Measurements from ENCODE around the gene KHDC3L. TPM values are rescaled to one million over a fixed set of nuclear protein-coding genes. Genes with fewer than 3 reads are reported as not detected.

Gene KHDC3L, protein sequence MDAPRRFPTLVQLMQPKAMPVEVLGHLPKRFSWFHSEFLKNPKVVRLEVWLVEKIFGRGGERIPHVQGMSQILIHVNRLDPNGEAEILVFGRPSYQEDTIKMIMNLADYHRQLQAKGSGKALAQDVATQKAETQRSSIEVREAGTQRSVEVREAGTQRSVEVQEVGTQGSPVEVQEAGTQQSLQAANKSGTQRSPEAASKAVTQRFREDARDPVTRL
- total RNA-seq, result not detected

DNA sequence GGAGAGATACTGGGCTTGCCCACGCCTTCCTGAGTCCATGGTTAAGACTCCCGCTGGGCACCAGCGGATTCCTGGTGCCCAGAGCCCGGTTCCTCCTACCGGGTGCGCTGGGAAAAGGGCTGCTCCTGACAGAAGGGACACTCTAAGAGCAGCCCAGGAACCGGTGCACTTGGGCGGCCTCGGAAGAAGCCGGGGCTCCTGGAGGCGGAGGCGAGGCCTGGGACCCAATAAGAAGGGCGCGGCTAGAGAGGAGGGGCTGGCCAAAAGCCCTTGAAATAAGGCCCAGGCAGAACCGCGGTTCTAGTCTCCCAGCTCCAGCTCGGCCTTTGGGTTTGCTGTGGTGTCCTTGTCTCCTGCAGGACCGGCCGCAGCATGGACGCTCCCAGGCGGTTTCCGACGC lies at the start of gene KHDC3L:
Gene KHDC3L, plus strand, starts transcription at position 301 of the 400 bp plus-strand sequence. Its CDS starts 72 bp downstream, at position 373.
- ATAC-seq (no peak), DNase-seq (ENCODE audit: low spot score) (no peak)
- H3K36me3 Mint-ChIP-seq, result no peaks in the 10 kb centered on the region
- H3K4me3 Mint-ChIP-seq, result no peak within 1 kb of the TSS
- peaks cover 0 to 8% of the 10 kb centered on the region in 2 donors for H3K27me3 Mint-ChIP-seq
- H3K4me1 Mint-ChIP-seq (ENCODE audit: low read depth in 2 of 2), result no peaks in the 10 kb centered on the region
- H3K9me3 Mint-ChIP-seq, result no peaks in the 10 kb centered on the region
- H3K27ac Mint-ChIP-seq, result no peak within 1 kb of the TSS

DNA sequence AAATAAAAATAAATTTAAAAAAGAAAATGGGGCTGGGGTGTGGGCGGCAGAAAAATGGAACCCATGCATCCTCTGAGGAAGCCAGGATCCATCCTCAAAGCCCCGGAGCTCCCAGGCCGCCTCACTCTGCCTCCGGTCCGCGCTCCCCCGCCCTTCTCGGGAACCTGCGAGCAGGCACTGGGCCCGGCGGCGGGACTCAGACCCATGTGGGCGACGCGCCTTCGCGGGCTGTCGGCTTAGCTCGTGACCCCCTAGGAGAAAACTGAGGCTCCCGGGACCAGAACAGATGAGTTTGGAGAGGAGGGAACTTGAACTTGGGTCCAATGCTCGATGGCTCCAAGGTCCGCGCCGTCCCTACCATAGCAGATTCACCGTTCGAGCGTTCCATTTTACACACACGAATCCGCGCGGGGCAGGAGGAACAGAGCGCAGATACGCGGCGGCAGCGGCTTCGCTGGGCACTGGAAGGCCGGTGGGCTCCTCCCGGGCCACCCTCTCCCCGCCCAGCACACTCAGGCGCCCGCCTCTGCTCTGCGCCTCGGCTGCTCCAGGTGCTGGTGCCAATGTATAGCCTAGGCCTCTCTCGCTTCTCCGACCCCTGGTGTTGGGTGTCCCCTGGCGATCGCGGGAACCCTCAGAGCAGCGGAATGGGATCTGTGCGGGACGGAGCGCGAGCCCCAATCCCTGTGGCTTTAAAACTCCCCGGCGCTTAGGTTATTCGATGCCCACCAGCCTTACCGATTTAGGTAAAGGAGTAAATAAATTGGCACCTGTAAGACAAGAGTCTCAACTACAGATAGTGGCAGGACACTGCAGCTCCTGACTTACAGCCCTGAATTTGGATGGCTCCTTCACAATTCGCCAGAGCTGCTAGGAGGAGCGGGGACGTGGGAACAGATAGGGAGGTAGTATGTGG lies 47.6 kb upstream of the KHDC3L start:
- ATAC-seq, result no peak
- H3K4me1 Mint-ChIP-seq (ENCODE audit: low read depth in 2 of 2), result peaks cover 8 to 10% of the 10 kb centered on the region in 2 donors
- no peaks in the 10 kb centered on the region for H3K9me3 Mint-ChIP-seq

DNA sequence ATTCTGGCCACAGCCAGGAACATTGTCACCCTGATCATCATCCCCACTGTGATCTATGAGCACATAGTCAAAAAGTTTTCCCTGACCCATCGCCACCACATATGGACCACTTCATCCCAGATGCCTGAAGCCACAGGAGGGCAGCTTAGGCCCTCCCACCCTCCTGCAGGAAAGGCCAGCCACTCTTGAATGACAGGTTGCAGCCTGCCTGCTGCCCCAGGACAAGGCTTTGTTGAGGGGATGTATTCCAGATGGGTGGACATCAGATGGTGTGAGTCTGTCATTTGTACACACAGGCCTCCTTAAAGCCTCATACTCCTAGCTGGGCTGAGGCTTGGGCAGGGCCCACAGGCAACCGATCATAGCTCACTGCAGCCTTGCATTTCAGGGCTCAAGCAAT lies 39.1 kb upstream of the KHDC3L start:
- ATAC-seq (no peak), DNase-seq (ENCODE audit: low spot score) (no peak)
- Mint-ChIP-seq H3K36me3 (no peaks in the 10 kb centered on the region), H3K9me3 (no peaks in the 10 kb centered on the region), H3K27me3 (peaks cover 0 to 9% of the 10 kb centered on the region in 2 donors), H3K27ac (no peak overlapping the region), H3K4me1 (ENCODE audit: low read depth in 2 of 2) (no peaks in the 10 kb centered on the region), H3K4me3 (no peak overlapping the region)

More for the DNA sequence above, 47.6 kb upstream of the KHDC3L start:
- Mint-ChIP-seq H3K27ac (no peak overlapping the region), H3K36me3 (peaks cover 6% of the 10 kb centered on the region), H3K4me3 (no peak overlapping the region), H3K27me3 (peaks cover 50 to 55% of the 10 kb centered on the region in 2 donors)
- DNase-seq (ENCODE audit: low spot score), result no peak

DNA sequence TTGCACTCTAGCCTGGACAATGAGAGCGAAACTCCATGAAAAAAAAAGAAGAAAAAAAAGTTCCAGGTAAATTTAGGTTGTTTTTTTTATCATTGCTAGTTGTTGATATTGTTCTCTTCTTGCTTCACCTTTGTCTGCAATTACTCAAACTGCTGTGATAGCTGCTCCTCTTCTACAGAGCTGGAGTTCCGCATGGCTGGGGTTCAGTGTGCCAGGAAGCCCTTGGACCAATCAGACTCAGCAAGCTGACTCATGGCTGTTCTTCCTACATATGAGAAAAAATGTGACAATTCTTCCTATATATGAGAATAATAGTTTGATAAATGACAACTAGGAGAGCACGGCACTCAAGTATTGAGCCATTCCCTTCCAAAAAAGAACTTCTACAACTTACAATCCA lies 36.8 kb upstream of the KHDC3L start:
- Mint-ChIP-seq H3K9me3 (no peaks in the 10 kb centered on the region), H3K27me3 (peaks cover 0 to 15% of the 10 kb centered on the region in 2 donors), H3K4me1 (ENCODE audit: low read depth in 2 of 2) (no peaks in the 10 kb centered on the region), H3K27ac (no peak overlapping the region), H3K4me3 (no peak overlapping the region), H3K36me3 (no peaks in the 10 kb centered on the region)
- DNase-seq (ENCODE audit: low spot score), result no peak
- no peak for ATAC-seq

DNA sequence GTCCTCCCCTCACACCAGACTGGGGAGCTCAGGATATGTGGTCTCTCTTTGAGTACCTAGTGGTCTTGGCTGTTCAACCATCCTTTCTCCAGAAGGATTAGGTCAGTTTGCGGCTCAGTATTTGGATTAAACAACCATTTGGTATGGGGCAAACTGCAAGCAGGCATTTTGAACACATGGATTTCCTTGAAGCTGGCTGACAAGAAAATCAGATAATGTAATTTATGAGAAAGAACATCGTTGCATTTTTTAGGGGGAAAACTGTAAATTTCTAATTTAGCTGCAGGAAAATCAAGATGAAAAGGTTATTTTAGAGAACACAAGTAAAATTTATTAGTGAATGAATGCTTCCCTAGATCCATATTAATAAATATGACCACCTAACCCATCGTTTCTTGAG lies 33.7 kb upstream of the KHDC3L start:
- Mint-ChIP-seq H3K4me3 (no peak overlapping the region), H3K27ac (no peak overlapping the region), H3K4me1 (ENCODE audit: low read depth in 2 of 2) (no peaks in the 10 kb centered on the region), H3K27me3 (peaks cover 11 to 25% of the 10 kb centered on the region in 2 donors), H3K9me3 (no peaks in the 10 kb centered on the region), H3K36me3 (no peaks in the 10 kb centered on the region)
- DNase-seq (ENCODE audit: low spot score), result no peak
- no peak for ATAC-seq

DNA sequence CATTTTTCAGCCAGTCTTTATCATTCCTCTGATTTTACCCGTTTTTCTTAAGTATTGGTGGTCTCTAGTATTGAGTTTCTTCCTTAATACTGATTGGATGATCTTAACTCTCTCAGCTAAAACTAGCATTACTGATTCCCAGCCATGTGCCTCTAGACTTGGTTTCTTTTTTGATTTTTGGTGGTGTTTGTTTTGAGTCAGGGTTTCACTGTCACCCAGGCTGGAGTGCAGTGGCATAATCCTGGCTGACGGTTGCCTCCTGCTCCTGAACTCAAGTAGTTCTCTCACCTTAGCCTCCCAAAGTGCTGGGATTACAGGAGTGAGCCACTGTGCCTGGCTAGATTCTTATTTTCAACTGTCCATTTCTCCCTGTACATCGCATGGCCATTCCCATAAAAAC lies 33.3 kb upstream of the KHDC3L start:
- Mint-ChIP-seq H3K27ac (no peak overlapping the region), H3K4me1 (ENCODE audit: low read depth in 2 of 2) (no peaks in the 10 kb centered on the region), H3K9me3 (no peaks in the 10 kb centered on the region), H3K27me3 (peaks cover 11 to 25% of the 10 kb centered on the region in 2 donors), H3K4me3 (no peak overlapping the region), H3K36me3 (no peaks in the 10 kb centered on the region)
- ATAC-seq, result peak in 1 of 2 donors; percentile 58
- DNase-seq (ENCODE audit: low spot score), result no peak

DNA sequence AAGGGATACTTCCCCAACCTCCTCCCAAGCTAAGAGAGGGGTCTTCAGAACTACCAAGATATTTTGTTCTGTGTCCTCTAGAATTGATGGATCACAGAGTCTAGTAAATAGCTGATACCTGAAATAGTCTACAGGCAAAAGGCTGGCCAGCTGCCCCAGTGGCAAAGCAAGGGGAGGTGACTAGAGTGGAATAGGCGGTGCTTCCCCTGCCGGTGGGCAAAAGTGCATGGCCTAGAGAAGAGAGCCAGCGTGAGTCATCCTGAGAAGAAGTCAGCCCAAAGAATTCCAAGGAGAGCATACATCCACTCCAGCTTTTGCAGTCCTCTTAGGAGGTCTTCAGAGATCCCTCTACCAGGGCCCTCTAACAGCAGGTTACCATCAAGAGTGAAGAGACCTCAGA lies 23.1 kb upstream of the KHDC3L start:
- DNase-seq (ENCODE audit: low spot score) (no peak), ATAC-seq (no peak)
- Mint-ChIP-seq H3K27ac (no peak overlapping the region), H3K4me3 (no peak overlapping the region), H3K4me1 (ENCODE audit: low read depth in 2 of 2) (no peaks in the 10 kb centered on the region), H3K36me3 (no peaks in the 10 kb centered on the region), H3K27me3 (no peaks in the 10 kb centered on the region), H3K9me3 (no peaks in the 10 kb centered on the region)

DNA sequence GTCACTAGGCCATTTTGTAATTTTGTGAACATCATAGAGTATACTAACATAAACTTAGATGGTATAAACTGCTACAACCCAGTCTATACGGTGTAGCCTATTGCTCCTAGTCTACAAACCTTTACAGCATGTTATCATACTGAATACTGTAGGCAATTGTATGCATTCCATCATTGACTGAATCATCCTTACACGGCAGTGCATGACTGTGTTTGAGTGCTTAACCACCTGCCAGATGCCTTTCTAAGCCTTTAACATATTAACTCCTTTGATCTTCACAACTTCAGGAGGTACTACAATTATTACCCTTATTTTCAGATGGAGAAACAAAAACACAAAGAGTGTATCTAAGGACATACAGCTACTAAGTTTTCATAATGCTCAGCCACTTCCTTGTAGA lies 22.4 kb upstream of the KHDC3L start:
- Mint-ChIP-seq H3K4me3 (no peak overlapping the region), H3K36me3 (no peaks in the 10 kb centered on the region), H3K27ac (no peak overlapping the region), H3K27me3 (no peaks in the 10 kb centered on the region), H3K9me3 (no peaks in the 10 kb centered on the region), H3K4me1 (ENCODE audit: low read depth in 2 of 2) (no peaks in the 10 kb centered on the region)
- ATAC-seq (no peak), DNase-seq (ENCODE audit: low spot score) (no peak)

DNA sequence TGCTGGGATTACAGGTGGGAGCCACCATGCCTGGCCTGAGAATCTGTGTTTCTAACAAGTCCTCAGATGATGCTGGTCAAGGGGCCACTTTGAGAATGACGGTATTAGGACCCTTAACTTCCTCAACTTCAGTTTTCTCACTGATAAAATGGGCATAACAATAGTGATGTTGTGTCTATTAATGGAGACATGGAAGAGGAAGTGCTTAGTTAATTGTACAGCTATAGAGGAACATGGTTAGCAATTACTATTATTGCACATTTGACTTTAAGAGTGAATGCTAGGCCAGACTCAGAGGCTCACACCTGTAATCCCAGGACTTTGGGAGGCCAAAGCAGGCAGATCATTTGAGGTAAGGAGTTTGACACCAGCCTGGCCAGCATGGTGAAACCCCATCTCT lies 21.1 kb upstream of the KHDC3L start:
- no peaks in the 10 kb centered on the region for H3K27me3 Mint-ChIP-seq
- H3K4me1 Mint-ChIP-seq (ENCODE audit: low read depth in 2 of 2), result no peaks in the 10 kb centered on the region
- no peak overlapping the region for H3K27ac Mint-ChIP-seq
- DNase-seq (ENCODE audit: low spot score) (no peak), ATAC-seq (no peak)
- no peak overlapping the region for H3K4me3 Mint-ChIP-seq
- no peaks in the 10 kb centered on the region for H3K36me3 Mint-ChIP-seq
- no peaks in the 10 kb centered on the region for H3K9me3 Mint-ChIP-seq

DNA sequence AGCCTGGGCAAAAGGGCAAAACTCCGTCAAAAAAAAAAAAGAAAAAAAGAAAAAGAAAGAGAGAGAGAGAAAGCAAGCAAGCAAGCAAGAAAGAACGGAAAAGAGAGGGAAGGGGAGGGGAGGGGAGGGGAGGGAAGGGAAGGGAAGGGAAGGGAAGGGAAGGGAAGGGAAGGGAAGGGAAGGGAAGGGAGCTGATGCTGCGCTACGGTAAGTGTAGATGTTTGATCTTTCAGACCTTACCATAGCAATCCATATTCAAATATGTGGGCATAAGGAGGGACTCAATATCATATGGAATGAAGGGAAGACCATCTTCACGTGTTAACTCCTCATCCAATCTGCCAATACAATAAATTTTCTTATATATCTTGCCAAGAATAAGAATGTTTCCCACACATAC lies 20.3 kb upstream of the KHDC3L start:
- Mint-ChIP-seq H3K27ac (no peak overlapping the region), H3K36me3 (no peaks in the 10 kb centered on the region), H3K27me3 (peaks cover 0 to 3% of the 10 kb centered on the region in 2 donors), H3K4me1 (ENCODE audit: low read depth in 2 of 2) (no peaks in the 10 kb centered on the region), H3K9me3 (no peaks in the 10 kb centered on the region), H3K4me3 (no peak overlapping the region)
- DNase-seq (ENCODE audit: low spot score), result no peak
- no peak for ATAC-seq

DNA sequence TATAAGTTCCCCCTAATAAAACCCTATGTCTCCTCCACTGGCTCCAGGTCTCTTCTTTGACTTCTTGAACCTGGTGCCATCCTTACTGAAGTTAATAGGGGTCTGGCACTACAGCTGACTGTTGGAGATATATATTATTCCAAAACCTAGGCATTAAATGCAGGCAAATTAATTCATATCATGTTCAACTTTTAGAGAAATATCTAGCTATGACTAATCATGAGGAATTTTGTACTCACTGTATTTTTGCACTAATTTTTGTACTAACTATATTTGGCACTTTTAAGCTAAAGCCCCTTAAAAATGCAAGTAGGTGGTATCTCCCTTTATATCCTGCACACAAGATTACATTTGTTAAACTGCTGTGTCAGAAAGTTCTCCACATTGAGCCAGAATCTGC lies 19.3 kb upstream of the KHDC3L start:
- no peak overlapping the region for H3K4me3 Mint-ChIP-seq
- ATAC-seq (no peak), DNase-seq (ENCODE audit: low spot score) (no peak)
- no peaks in the 10 kb centered on the region for H3K9me3 Mint-ChIP-seq
- no peaks in the 10 kb centered on the region for H3K4me1 Mint-ChIP-seq (ENCODE audit: low read depth in 2 of 2)
- H3K27me3 Mint-ChIP-seq, result peaks cover 2 to 6% of the 10 kb centered on the region in 2 donors
- H3K36me3 Mint-ChIP-seq, result no peaks in the 10 kb centered on the region
- H3K27ac Mint-ChIP-seq, result no peak overlapping the region

DNA sequence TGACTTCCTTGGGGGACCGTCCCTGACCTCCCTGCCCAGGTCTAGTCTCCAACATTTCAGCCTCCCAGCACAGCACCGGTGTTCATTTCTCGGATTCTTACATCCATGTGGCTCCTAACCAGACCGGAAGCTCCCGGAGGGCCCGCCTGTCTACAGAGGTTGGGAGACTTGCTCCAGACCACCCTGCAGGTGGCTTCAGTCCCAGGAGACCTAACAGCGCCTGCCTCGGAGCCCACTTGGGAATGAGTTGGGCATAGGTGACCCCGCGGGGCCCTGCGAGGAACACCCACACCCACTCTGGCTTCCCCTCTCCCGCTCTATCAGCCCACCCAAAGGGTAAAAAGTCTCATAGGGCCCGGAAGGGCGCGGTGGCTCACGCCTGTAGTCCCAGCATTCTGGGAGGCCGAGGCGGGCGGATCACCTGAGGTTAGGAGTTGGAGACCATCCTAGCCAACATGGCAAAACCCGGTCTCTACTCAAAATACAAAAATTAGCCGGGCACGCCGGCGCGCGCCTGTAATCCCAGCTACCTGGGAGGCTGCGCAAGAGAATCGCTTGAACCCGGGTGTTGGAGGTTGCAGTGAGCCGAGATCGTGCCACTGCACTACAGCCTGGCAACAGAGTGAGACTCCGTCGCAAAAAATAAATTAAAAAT lies 13.8 kb upstream of the KHDC3L start:
- H3K36me3 Mint-ChIP-seq, result no peaks in the 10 kb centered on the region
- no peaks in the 10 kb centered on the region for H3K9me3 Mint-ChIP-seq
- H3K4me3 Mint-ChIP-seq, result no peak overlapping the region
- peaks cover 0 to 3% of the 10 kb centered on the region in 2 donors for H3K4me1 Mint-ChIP-seq (ENCODE audit: low read depth in 2 of 2)
- no peak overlapping the region for H3K27ac Mint-ChIP-seq
- peaks cover 17 to 23% of the 10 kb centered on the region in 2 donors for H3K27me3 Mint-ChIP-seq
- DNase-seq (ENCODE audit: low spot score) (no peak), ATAC-seq (no peak)

DNA sequence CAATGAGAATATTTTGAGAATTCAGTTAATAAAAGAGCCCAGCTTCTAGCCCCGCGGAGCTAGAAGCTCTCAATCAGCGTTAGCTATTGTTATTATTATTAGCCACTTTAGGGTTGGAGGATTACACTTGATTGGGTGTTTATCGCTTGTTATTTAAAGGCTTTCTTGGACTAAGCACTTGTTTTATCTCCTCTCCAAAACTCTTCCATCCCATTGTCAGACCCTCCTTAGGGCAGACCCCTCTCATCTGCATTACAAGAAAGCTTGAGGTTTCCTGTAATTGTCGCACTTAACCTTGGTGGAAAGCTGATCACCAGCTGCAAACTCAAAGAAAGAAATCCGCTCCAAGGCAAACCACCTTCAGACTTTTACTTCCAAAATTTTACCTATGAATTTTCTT lies 13.1 kb upstream of the KHDC3L start:
- no peak for DNase-seq (ENCODE audit: low spot score)
- ATAC-seq, result no peak
- no peak overlapping the region for H3K27ac Mint-ChIP-seq
- H3K4me1 Mint-ChIP-seq (ENCODE audit: low read depth in 2 of 2), result peaks cover 0 to 3% of the 10 kb centered on the region in 2 donors
- no peak overlapping the region for H3K4me3 Mint-ChIP-seq
- H3K27me3 Mint-ChIP-seq, result peaks cover 17 to 23% of the 10 kb centered on the region in 2 donors
- H3K36me3 Mint-ChIP-seq, result no peaks in the 10 kb centered on the region
- no peaks in the 10 kb centered on the region for H3K9me3 Mint-ChIP-seq
